GM23338 (cell line): ENCODE results near the gene TMEM208. TPM values are rescaled to one million over a fixed set of nuclear protein-coding genes. Genes with fewer than 3 reads are reported as not detected.

Experiments used
- ATAC-seq: fragments of 200-7000 bp; cut with Tn5 transposase; 3 replicates; pipeline ENCODE4 v1.9.1; 2020
- DNase-seq: peaks from one replicate; pipeline ENCODE4 v3.0.0-alpha.2; 2015; ENCODE audit warnings: low spot score
- H2AFZ ChIP-seq: fragments of 200-600 bp; sonication (generic); 2 replicates; pipeline ENCODE4 v1.8.0; 2016; ENCODE audit warnings: antibody characterized with exemption, mild to moderate bottlenecking, moderate library complexity
- H3F3A ChIP-seq: fragments of 200-600 bp; sonication (generic); replicated peaks from 2 replicates; pipeline ENCODE4 v1.8.0; 2017; ENCODE audit warnings: antibody characterized with exemption, mixed run types, low read depth
- H3K27ac ChIP-seq: fragments of 200-600 bp; sonication (generic); 2 replicates; pipeline ENCODE4 v1.6.1; 2016; ENCODE audit warnings: low read depth
- H3K27me3 ChIP-seq: fragments of 200-600 bp; sonication (generic); 2 replicates; pipeline ENCODE4 v1.8.0; 2016; ENCODE audit warnings: mild to moderate bottlenecking, mixed run types, moderate library complexity; ENCODE audit not compliant: insufficient read depth
- H3K36me3 ChIP-seq: fragments of 200-600 bp; sonication (generic); 2 replicates; pipeline ENCODE4 v1.8.0; 2016; ENCODE audit warnings: mild to moderate bottlenecking; ENCODE audit not compliant: insufficient read depth
- H3K4me1 ChIP-seq: fragments of 200-600 bp; sonication (generic); 2 replicates; pipeline ENCODE4 v1.8.0; 2016; ENCODE audit warnings: mild to moderate bottlenecking, moderate library complexity; ENCODE audit not compliant: insufficient read depth
- H3K4me2 ChIP-seq: fragments of 200-600 bp; sonication (generic); 2 replicates; pipeline ENCODE4 v1.7.1; 2017; ENCODE audit warnings: mixed run types
- H3K4me3 ChIP-seq: fragments of 200-600 bp; sonication (generic); 2 replicates; pipeline ENCODE4 v1.6.1; 2016; ENCODE audit warnings: mixed run types
- H3K79me2 ChIP-seq: fragments of 200-600 bp; sonication (generic); replicated peaks from 2 replicates; pipeline ENCODE4 v1.8.0; 2017; ENCODE audit warnings: mild to moderate bottlenecking; ENCODE audit not compliant: insufficient read depth
- H3K9me2 ChIP-seq: fragments of 200-600 bp; sonication (generic); 2 replicates; pipeline ENCODE4 v1.8.0; 2017; ENCODE audit not compliant: insufficient read depth
- H4K20me1 ChIP-seq: fragments of 200-600 bp; sonication (generic); replicated peaks from 2 replicates; pipeline ENCODE4 v1.8.0; 2017; ENCODE audit warnings: mild to moderate bottlenecking; ENCODE audit not compliant: insufficient read depth
- H3K27ac Mint-ChIP-seq: 2 replicates; pipeline ENCODE4 v1.8.0; 2020; ENCODE audit warnings: inconsistent platforms, mild to moderate bottlenecking, moderate library complexity, mixed read lengths
- H3K27me3 Mint-ChIP-seq: 3 replicates; pipeline ENCODE4 v1.8.0; 2022; ENCODE audit warnings: low read depth, mild to moderate bottlenecking, moderate library complexity, mixed read lengths, inconsistent platforms; ENCODE audit not compliant: insufficient read depth, poor library complexity
- H3K36me3 Mint-ChIP-seq: 3 replicates; pipeline ENCODE4 v1.8.0; 2021; ENCODE audit warnings: low read depth, mild to moderate bottlenecking, inconsistent platforms, moderate library complexity, mixed read lengths
- H3K4me1 Mint-ChIP-seq: 3 replicates; pipeline ENCODE4 v1.8.0; 2020; ENCODE audit warnings: mild to moderate bottlenecking, inconsistent platforms, mixed read lengths
- H3K4me3 Mint-ChIP-seq: 3 replicates; pipeline ENCODE4 v1.8.0; 2021; ENCODE audit warnings: moderate library complexity, mild to moderate bottlenecking, inconsistent platforms, mixed read lengths
- H3K9me3 Mint-ChIP-seq: 3 replicates; pipeline ENCODE4 v1.8.0; 2020; ENCODE audit warnings: moderate library complexity, mild to moderate bottlenecking, inconsistent platforms, mixed read lengths
- CREB1 ChIP-seq: fragments of 250-450 bp; sonication (Bioruptor Pico); IDR thresholded peaks from 2 replicates; pipeline ENCODE4 v1.5.0; 2020; ENCODE audit warnings: low read depth, mild to moderate bottlenecking, moderate library complexity
- CTCF ChIP-seq, 2 experiments: fragments of 200-600 bp in 1 of 2; sonication (generic) in 1 of 2; conservative IDR thresholded peaks; 2 replicates each; pipeline versions ENCODE4 v1.5.1 to v1.6.1; 2016 to 2017; ENCODE audit warnings: antibody characterized with exemption in 2 of 2, low read depth in 2 of 2, mild to moderate bottlenecking in 2 of 2, moderate library complexity in 1 of 2
- ETS1 ChIP-seq: IDR thresholded peaks from 2 replicates; pipeline ENCODE4 v1.6.1; 2016; ENCODE audit warnings: antibody characterized with exemption
- EZH2phosphoT487 ChIP-seq: fragments of 200-600 bp; sonication (generic); IDR thresholded peaks from one replicate; pipeline ENCODE4 v1.8.1; 2018; ENCODE audit warnings: antibody characterized with exemption; ENCODE audit not compliant: unreplicated experiment
- JUNB ChIP-seq: IDR thresholded peaks from one replicate; pipeline ENCODE4 v1.6.1; 2016; ENCODE audit warnings: antibody characterized with exemption; ENCODE audit not compliant: unreplicated experiment
- POLR2AphosphoS5 ChIP-seq: IDR thresholded peaks from 2 replicates; pipeline ENCODE4 v1.6.1; 2016; ENCODE audit warnings: antibody characterized with exemption, low read depth
- REST ChIP-seq: IDR thresholded peaks from one replicate; pipeline ENCODE4 v1.6.1; 2018; ENCODE audit warnings: antibody characterized with exemption; ENCODE audit not compliant: unreplicated experiment
- STAT1 ChIP-seq: IDR thresholded peaks from one replicate; pipeline ENCODE4 v1.6.1; 2016; ENCODE audit warnings: antibody characterized with exemption; ENCODE audit not compliant: unreplicated experiment
- ZNF114 ChIP-seq: fragments of 250-450 bp; sonication (Bioruptor Pico); IDR thresholded peaks from 2 replicates; pipeline ENCODE4 v1.5.0; 2020; ENCODE audit warnings: mild to moderate bottlenecking, moderate library complexity
- polyA plus RNA-seq: library from polyadenylated mRNA; unstranded; fragments of >200 nt; fragmentation: Nextera tagmentation; extraction: Ambion mirVana; gene quantifications from 2 replicates; pipeline ENCODE4 v1.2.1, GENCODE V29; 2016
- total RNA-seq: library from RNA; depleted of rRNA; stranded (reverse); fragments of >200 nt; shearing (Covaris generic); gene quantifications from 2 replicates; pipeline ENCODE4 v1.2.3, GENCODE V29; 2014

TMEM208 gene
- total and polyA plus RNA-seq, 2 experiments from 2014 or later: 23.2 to 82.3 TPM

GRCh38 chr16:67270931-67271338, 44.0 kb downstream of the TMEM208 start (continued):
- TF ChIP-seq REST (no peak), ZNF114 (CRISPR knock-in tag) (no peak), JUNB (no peak)

- Histone ChIP-seq H3K79me2 (no peaks in the 10 kb centered on the region), H3K9me2 (no peaks in the 10 kb centered on the region), H3K27ac (no peak overlapping the region), H3K4me2 (no peak overlapping the region), H2AFZ (no peak overlapping the region), H3F3A (no peaks in the 10 kb centered on the region), H4K20me1 (peaks cover 3% of the 10 kb centered on the region), H3K4me1 (peaks cover 7% of the 10 kb centered on the region; the same call in 1 of the 2 replicates), H3K4me3 (no peak overlapping the region), H3K27me3 (no peaks in the 10 kb centered on the region), H3K36me3 (no peaks in the 10 kb centered on the region)
- no peak for DNase-seq
- no peak for ATAC-seq
- no peak overlapping the region for H3K4me3 Mint-ChIP-seq
- no peaks in the 10 kb centered on the region; the same call in 2 of the 3 replicates for H3K36me3 Mint-ChIP-seq
- peaks cover 12% of the 10 kb centered on the region for H3K27me3 Mint-ChIP-seq
- H3K27ac Mint-ChIP-seq: no peak overlapping the region
- no peaks in the 10 kb centered on the region for H3K4me1 Mint-ChIP-seq
- TF ChIP-seq ETS1 (no peak), STAT1 (no peak), POLR2AphosphoS5 (no peak), EZH2phosphoT487 (no peak)
- H3K9me3 Mint-ChIP-seq: no peaks in the 10 kb centered on the region
Measured at GRCh38 chr16:67271446-67271845, 44.5 kb downstream of the TMEM208 start.

- Mint-ChIP-seq H3K36me3 (no peaks in the 10 kb centered on the region; the same call in 2 of the 3 replicates), H3K4me1 (peaks cover 2% of the 10 kb centered on the region; the same call in 1 of the 3 replicates), H3K4me3 (no peak overlapping the region), H3K27me3 (peaks cover 15% of the 10 kb centered on the region), H3K27ac (no peak overlapping the region), H3K9me3 (no peaks in the 10 kb centered on the region)
- H3K4me3 ChIP-seq: no peak overlapping the region
- no peaks in the 10 kb centered on the region for H3F3A ChIP-seq
- no peak overlapping the region for H3K4me2 ChIP-seq
- peaks cover 5% of the 10 kb centered on the region; the same call in 1 of the 2 replicates for H3K4me1 ChIP-seq
- H3K27ac ChIP-seq: no peak overlapping the region
- TF ChIP-seq ZNF114 (CRISPR knock-in tag) (no peak), CTCF (conservative IDR thresholded peaks at IDR 0.05; ENCODE audit: low read depth in 2 of 2) (no peak), CREB1 (CRISPR knock-in tag) (no peak)
- H4K20me1 ChIP-seq: no peaks in the 10 kb centered on the region
- ATAC-seq (no peak), DNase-seq (no peak)
- H3K36me3 ChIP-seq: no peaks in the 10 kb centered on the region
- no peaks in the 10 kb centered on the region for H3K79me2 ChIP-seq
- peaks cover 13% of the 10 kb centered on the region for H3K27me3 ChIP-seq
- H2AFZ ChIP-seq: no peak overlapping the region
- H3K9me2 ChIP-seq: no peaks in the 10 kb centered on the region
Measured at GRCh38 chr16:67275321-67275720, 48.4 kb downstream of the TMEM208 start.
